ENCODE measurements around the gene SIL1.

Gene SIL1

GRCh38 chr5:138961221-138961620 is 236.9 kb downstream of the SIL1 start:
- Histone ChIP-seq H3K9ac (ENCODE audit: low read length) (no peak overlapping the region), H3K27ac (ENCODE audit: low read depth, low read length, poor library complexity, severe bottlenecking) (no peak overlapping the region), H4K20me1 (ENCODE audit: insufficient read depth, low read length) (no peaks in the 10 kb centered on the region), H3K36me3 (ENCODE audit: insufficient read depth, low read length) (no peaks in the 10 kb centered on the region), H3K79me2 (ENCODE audit: insufficient read depth, low read length) (no peaks in the 10 kb centered on the region), H3K4me1 (ENCODE audit: insufficient read depth, low read length, severe bottlenecking) (no peaks in the 10 kb centered on the region), H3F3A (ENCODE audit: insufficient read depth, low read length) (no peaks in the 10 kb centered on the region), H2AFZ (ENCODE audit: low read length) (no peak overlapping the region), H3K4me3 (ENCODE audit: low read depth, low read length, poor library complexity, severe bottlenecking) (no peak overlapping the region), H3K9me2 (ENCODE audit: low read depth, low read length) (no peaks in the 10 kb centered on the region), H3K27me3 (ENCODE audit: insufficient read depth, low read length) (no peaks in the 10 kb centered on the region), H3K4me2 (ENCODE audit: low read length) (no peak overlapping the region), H3K9me3 (ENCODE audit: low read length) (no peaks in the 10 kb centered on the region)
- no peak for TF ChIP-seq CTCF (IDR thresholded peaks at IDR 0.05; ENCODE audit: low read length)
- TF ChIP-seq EZH2 (IDR thresholded peaks at IDR 0.05; ENCODE audit: borderline replicate concordance, low read length), result no peak

GRCh38 chr5:138960145-138960692 is 237.9 kb downstream of the SIL1 start:
- Histone ChIP-seq H3K4me2 (ENCODE audit: low read length) (no peak overlapping the region), H3K9me2 (ENCODE audit: low read depth, low read length) (no peaks in the 10 kb centered on the region), H3K9ac (ENCODE audit: low read length) (no peak overlapping the region), H2AFZ (ENCODE audit: low read length) (no peak overlapping the region), H3K4me3 (ENCODE audit: low read depth, low read length, poor library complexity, severe bottlenecking) (no peak overlapping the region), H3F3A (ENCODE audit: insufficient read depth, low read length) (no peaks in the 10 kb centered on the region), H3K36me3 (ENCODE audit: insufficient read depth, low read length) (no peaks in the 10 kb centered on the region), H3K4me1 (ENCODE audit: insufficient read depth, low read length, severe bottlenecking) (no peaks in the 10 kb centered on the region), H4K20me1 (ENCODE audit: insufficient read depth, low read length) (no peaks in the 10 kb centered on the region), H3K27ac (ENCODE audit: low read depth, low read length, poor library complexity, severe bottlenecking) (no peak overlapping the region), H3K9me3 (ENCODE audit: low read length) (no peaks in the 10 kb centered on the region), H3K27me3 (ENCODE audit: insufficient read depth, low read length) (no peaks in the 10 kb centered on the region), H3K79me2 (ENCODE audit: insufficient read depth, low read length) (no peaks in the 10 kb centered on the region)
- no peak for TF ChIP-seq CTCF (IDR thresholded peaks at IDR 0.05; ENCODE audit: low read length)
- TF ChIP-seq EZH2 (IDR thresholded peaks at IDR 0.05; ENCODE audit: borderline replicate concordance, low read length), result no peak

GRCh38 chr5:138956801-138957200 is 241.4 kb downstream of the SIL1 start:
- no peaks in the 10 kb centered on the region for H3K79me2 ChIP-seq (ENCODE audit: insufficient read depth, low read length)
- H3K4me2 ChIP-seq (ENCODE audit: low read length), result no peak overlapping the region
- H4K20me1 ChIP-seq (ENCODE audit: insufficient read depth, low read length), result no peaks in the 10 kb centered on the region
- no peaks in the 10 kb centered on the region for H3K9me3 ChIP-seq (ENCODE audit: low read length)
- H3K4me1 ChIP-seq (ENCODE audit: insufficient read depth, low read length, severe bottlenecking), result peaks cover 15% of the 10 kb centered on the region
- no peak overlapping the region for H3K9ac ChIP-seq (ENCODE audit: low read length)
- H3F3A ChIP-seq (ENCODE audit: insufficient read depth, low read length), result no peaks in the 10 kb centered on the region
- H3K36me3 ChIP-seq (ENCODE audit: insufficient read depth, low read length), result no peaks in the 10 kb centered on the region
- no peak overlapping the region for H3K4me3 ChIP-seq (ENCODE audit: low read depth, low read length, poor library complexity, severe bottlenecking)
- TF ChIP-seq EZH2 (IDR thresholded peaks at IDR 0.05; ENCODE audit: borderline replicate concordance, low read length) (no peak), CTCF (IDR thresholded peaks at IDR 0.05; ENCODE audit: low read length) (no peak)
- H3K27ac ChIP-seq (ENCODE audit: low read depth, low read length, poor library complexity, severe bottlenecking), result no peak overlapping the region
- H3K27me3 ChIP-seq (ENCODE audit: insufficient read depth, low read length), result no peaks in the 10 kb centered on the region
- no peaks in the 10 kb centered on the region for H3K9me2 ChIP-seq (ENCODE audit: low read depth, low read length)
- no peak overlapping the region for H2AFZ ChIP-seq (ENCODE audit: low read length)

Data from OCI-LY1 (cell line).